Cortex of kidney (tissue), 1 donor: ENCODE results near the gene FAT3.

ENCODE experiments used
- DNase-seq: peaks from one replicate; lab custom pipeline; 2025; lab: John Stamatoyannopoulos, UW

Gene FAT3

DNA sequence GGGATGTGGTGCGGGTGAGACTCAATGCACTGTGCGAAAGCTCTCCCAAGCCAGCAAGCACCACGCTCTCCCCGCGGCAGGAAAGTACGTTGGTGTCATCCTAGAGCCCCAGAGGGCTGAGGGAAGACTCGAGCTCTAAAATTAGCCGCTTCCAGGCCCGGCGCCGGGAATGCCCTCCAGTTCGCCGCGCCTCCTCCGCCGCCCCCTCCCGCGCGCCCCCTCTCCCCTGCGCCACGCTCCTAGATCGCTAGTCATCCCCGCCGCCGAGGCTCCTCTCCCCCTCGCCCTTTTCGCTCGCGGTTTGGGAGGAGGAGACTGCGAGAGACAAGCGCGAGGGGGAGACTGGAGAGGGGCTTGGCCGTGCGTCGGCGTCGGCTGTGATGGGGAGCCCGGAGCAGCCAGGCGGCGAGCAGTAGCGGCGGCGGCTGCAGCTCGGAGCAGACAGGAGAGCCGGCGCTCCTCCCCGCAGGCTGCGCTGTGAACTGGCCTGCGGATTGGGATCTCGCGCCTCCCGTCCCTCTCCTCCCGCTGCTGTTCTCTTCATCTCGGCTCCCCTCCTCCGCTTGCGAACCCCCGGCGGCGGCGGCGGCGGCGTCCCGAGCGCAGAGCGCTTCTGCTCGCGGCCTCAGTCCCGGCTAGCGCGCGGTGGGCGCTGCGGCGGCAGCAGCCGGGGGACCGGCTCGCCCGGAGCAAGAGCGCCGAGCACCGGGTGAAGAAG is at the start of gene FAT3:
TSS of gene FAT3 (plus strand) at position 412 of the 718 bp plus-strand sequence. CDS start 127,295 bp downstream, outside the sequence.
- no peak for DNase-seq

DNA sequence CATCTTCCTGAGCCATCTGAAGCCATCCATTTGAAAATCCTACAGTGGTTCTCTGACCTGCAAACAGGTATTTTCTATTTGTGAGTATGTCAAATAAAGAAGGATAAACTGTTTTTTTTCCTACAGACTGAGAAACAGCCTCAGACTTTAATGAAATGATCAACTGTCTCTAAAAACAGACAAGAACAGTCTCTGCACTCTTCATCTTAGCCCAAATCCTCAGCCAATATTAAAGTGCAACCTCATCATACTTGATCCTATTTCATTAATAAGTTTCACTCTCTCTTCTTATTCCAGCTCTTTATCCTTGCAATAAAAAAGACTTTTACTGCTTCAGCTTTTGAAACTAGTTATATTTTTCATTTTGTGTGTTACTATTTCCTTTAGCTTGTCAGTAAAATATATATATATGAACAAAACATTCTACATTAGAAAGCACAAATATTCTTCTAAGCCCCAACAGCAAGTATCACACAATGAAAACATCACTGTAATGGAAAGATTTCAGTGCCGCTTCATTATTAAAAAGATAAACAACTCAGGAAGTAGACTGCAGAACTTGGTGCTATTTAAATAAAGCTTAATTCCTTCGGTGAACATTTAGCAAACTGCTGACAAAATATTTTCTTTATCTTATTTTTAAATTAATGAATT is 45.5 kb upstream of the FAT3 start:
- no peak for DNase-seq

DNA sequence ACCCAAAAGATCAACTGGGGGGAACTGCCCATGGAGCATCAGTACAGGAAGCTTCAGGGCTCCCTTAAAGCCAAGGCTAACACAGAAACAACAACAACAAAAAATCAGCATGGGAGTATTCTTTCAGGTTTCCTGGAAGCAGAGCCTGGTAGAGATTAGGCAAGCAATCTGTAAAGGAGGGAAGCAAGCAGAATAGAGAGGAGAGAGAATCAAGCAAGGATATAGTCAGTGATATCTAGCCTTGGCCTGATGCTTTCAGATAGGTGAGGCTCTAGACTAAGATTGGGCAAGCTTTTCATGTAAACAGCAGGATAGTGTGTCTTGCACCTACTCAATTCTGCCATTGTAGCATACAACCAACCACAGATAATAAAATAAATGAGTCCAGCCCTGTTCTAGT is 44.4 kb upstream of the FAT3 start:
- DNase-seq, result no peak

DNA sequence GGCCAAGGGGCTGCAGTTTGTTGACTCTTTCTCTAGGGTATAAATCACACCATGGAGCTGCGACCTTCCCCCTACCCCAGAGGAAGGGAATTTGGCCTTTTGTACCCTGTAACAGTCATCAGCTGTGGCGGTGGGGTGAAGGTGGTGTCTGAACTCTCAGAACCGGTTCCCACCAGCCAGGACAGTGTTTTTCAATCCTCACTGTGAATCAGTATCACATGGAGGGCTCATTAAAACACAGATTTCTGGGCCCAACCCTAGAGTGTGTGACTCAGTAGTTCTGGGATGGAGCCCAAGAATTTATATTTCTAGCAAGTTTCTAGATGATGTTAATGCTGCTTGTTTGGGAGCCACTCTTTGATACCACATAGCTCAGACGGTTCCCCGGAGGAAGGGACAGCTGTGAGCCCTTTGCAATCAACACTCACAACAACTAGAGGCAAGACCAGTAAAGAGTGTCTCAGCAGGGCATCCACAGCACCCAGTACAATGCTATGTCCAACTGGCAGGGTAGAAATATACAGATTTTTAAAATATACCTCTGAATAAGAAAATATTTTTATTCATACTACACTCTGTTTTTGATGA is 43.9 kb upstream of the FAT3 start:
- DNase-seq, result no peak

DNA sequence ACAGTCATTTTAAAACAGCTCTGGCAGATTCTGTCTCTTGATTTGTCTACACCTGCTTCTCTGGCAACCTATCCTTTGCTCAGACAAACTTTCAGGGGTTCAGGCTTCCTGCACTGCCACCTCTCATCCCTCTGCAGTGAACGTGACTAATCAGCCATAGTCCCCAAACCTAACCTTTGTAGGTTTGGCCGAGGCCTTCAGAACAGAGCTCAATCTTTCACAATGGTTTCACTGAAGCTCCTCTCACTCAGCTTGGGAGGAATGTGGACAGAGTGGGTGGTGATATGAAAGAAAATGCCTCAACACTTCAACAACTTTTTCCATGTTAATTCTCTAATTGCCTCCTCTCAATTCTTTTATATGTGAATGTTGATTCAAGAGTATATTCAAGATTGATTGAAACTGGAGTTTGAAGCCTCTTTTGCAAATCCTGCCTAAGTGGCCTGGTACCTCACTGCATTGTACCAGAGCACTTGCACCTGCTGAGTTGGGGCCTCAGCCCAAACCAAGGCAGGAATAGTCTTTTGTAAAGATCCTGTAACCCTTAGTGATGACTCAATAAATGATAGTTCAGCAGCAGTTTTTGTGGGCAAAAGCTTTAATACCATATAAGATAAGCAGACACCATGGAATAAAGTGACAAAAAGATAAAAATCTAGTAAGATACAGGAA is 33.9 kb upstream of the FAT3 start:
- no peak for DNase-seq

DNA sequence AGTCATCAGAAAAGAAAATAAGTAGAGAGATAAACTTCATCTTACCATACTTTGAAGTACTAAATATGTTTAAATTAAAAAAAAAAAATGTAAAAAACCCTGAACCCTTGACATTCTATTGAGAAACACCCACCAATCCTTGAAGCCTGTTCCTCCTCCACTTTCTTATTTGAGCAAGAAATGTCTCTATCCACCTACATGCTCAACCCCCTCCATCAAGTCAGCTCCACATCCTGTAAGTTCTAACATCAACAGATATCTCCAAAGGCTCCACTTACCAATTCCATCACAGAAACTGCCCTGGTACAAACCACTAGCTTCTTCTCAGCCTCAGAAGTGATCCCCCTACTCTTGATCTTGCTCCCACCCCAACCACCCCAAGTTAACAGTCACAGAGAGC is 32.5 kb upstream of the FAT3 start:
- no peak for DNase-seq

DNA sequence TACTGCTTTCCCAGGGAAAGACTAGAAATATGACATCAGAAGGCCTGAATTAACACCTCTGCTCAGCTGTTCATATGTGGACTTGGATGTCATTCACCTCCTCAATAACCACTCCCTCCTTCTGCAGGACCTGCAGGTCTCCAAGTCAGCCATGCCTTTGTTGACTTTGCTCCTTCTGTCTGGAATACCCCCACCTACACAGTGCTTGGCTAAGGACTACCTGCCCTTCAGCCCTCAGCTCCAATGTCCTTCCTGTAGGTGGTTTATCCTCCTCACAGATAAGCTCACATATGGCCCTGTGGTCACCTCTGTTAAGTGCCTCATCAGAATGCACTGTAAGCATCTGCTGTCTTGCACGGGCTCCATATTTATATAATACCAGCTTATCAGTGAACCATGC is 26.4 kb upstream of the FAT3 start:
- DNase-seq, result no peak

GRCh38 chr11:92199991-92200390 is 24.6 kb upstream of the FAT3 start:
- DNase-seq, result no peak

DNA sequence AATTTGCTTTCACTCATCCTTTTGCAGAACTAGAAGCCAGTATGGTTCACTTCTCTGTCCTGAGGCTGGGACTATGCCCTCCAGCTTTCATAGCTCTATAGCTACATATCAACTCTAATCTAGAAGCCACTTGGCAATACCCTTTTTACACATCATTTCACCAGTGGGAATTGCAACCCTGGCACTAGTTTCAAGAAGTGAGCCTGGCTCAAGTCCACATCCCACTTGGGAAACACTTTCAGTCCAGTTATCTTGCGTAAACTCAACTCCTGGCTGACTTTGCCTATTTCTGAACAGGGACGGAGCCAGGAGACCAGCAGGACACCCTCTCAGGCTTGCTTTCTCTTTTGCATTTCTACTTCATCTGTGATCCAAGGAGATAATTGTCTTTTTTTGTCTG is 19.9 kb upstream of the FAT3 start:
- no peak for DNase-seq

DNA sequence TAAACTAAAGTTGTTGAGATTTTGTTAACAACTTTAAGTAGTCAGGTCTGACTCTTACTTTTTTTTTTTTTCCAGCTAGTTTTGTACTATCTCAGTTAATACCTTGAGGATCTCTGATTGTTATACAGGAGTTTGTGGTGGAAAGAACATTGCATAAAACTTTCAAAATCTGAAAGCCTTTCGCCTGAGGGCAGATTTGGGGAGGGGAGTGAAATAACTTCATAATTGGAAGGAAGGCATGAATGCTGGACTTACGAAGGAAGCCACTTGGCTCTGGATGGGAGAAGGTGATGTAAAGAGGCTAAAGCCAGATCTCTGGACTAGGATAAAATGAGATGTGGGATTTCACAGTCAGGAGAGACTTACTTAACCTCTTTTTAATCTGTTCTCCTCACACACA is 18.2 kb upstream of the FAT3 start:
- no peak for DNase-seq

DNA sequence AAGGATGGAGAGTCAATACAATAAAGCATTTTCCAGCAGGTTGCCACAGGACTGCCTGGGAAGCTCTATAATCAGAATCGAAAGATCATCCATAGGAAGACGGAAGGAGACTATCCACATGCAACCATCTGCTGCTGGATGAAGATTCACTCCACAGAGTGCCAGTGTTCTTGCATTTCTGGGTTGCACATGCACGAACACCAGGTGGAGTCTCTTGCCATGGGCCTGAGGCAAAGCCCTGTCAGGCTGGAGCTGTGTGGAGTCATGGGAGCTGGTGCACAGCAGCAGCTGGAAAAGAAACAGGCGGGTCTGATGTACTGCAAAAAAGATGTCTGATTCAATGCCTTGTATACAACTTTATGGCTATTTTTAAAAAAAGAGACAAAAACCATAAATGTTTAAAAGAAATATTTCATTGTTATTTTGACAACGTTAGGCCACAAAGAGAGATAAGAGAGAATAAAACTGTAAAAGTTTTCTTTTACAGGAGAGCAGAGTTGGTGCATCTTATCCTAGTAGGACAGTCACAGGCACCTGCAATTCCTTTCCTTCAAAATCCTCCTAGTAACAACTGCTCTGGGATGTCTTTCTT is 12.9 kb upstream of the FAT3 start:
- DNase-seq, result no peak

GRCh38 chr11:92212530-92212929 is 12.1 kb upstream of the FAT3 start:
- DNase-seq, result no peak

DNA sequence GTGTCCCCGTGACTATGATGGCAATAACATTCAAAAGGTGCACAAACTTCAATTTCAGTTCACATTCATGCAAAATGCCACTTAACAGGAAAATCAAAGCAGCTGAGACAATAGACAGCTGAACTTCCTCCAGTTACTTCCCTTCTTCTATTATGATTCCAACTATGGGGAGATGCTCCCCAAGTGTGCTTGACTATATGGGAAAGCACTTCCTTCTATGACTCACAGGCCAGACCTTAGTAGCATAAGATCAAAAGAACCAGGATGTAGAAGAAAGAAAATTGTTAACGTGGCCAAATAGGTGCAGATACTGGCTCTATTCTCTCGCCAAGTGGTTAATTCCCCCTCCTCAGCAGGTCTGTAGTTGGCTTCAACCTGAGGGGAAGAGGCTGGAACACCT is 7.8 kb upstream of the FAT3 start:
- DNase-seq, result no peak

DNA sequence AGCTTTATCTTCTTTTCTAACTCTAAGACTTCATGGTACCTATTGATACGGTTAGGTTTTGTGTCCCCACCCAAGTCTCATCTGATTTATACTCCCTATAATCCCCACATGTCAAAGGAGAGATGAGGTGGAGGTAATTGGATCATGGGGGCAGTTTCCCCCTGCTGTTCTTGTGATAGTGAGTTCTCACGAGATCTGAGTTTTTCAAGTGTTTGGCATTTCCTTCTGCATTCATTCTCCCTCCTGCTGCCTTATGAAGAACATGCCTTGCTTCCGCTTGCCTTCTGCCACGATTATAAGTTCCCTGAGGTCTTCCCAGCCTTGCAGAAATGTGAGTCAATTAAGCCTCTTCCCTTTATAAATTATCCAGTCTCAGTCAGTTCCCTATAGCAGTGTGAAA is 5.1 kb upstream of the FAT3 start:
- no peak for DNase-seq

GRCh38 chr11:92222701-92223100 is 1.9 kb upstream of the FAT3 start:
- no peak for DNase-seq

DNA sequence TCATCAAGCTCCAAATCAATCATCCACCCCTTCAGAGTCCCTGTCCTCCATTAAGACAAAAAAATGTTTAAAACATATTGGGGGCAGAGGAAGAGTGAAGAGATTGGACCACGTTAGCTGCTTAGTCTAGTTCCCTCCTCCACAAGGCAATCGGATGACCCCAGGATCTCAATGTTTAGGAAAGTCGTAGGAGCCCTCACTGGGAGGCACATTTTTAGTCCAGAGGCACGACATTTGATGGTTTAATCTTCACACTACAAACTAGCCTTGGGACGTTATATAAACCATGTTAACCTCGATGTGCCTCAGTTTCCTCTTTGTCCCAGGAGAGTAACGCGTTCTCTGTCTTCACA is 588 bp upstream of the FAT3 start:
- no peak for DNase-seq

GRCh38 chr11:92225125-92225567 is 528 bp downstream of the FAT3 start:
- no peak for DNase-seq

GRCh38 chr11:92225568-92226330 is 1.1 kb downstream of the FAT3 start:
- DNase-seq, result no peak

GRCh38 chr11:92226331-92227229 is 2.0 kb downstream of the FAT3 start:
- DNase-seq, result no peak

DNA sequence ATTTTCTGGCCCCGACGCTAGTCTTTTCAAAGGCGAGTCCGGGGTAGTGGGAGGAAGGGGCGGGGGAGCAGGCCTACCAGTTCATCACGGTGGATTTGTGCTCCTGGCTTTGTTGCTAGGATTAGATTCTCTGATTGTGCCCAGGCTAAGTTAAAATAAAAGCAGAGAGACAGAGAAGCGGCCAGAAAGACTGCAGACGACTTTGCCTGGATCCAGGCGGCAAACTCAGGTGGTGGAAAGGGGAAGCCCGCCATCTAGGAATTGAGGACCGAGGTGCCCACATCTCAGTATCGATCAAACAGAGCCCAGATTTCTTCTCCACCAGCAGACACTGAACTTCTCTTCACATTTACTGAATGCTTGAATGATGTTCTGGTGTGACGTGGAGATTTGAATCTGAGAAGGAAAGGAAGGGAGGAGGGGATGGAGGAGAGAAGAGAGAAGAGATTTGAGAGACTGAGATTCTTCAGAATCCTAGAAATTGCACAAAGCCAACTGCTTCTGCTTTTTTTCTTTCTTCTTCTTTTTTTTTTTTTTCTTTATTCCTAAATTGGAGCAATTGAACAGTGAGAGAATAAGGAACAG is 2.7 kb downstream of the FAT3 start:
- DNase-seq, result no peak
